Activated CD8-positive, alpha-beta memory T cell treated with anti-CD3 and anti-CD28 coated beads, Interleukin-2, amount 50 U/mL, for 1 hour (primary cell): ENCODE data around the gene RSKR.
A peak's percentile ranks its signal among the peaks of the same experiment; 100 is the strongest.
"Not testable (repeated sequence)": the region's sequence is repeated elsewhere in the genome, so short reads cannot be mapped to it uniquely, and the experiment has no call there.

ENCODE experiments used
- DNase-seq: peaks from one replicate; pipeline ENCODE4 v3.0.0-alpha.2; 2020; ENCODE audit errors: extremely low read depth

The RSKR gene

GRCh38 chr17:28623696-28624095, 9.7 kb upstream of the RSKR start:
- DNase-seq = no peak

GRCh38 chr17:28622186-28622585, 8.2 kb upstream of the RSKR start:
- DNase-seq = no peak

- no peak for DNase-seq
Observed at GRCh38 chr17:28620010-28620409, 6.0 kb upstream of the RSKR start.

GRCh38 chr17:28618464-28618863, 4.5 kb upstream of the RSKR start:
- DNase-seq = no peak

- no peak for DNase-seq
Observed at GRCh38 chr17:28616281-28616680, 2.3 kb upstream of the RSKR start.

DNA sequence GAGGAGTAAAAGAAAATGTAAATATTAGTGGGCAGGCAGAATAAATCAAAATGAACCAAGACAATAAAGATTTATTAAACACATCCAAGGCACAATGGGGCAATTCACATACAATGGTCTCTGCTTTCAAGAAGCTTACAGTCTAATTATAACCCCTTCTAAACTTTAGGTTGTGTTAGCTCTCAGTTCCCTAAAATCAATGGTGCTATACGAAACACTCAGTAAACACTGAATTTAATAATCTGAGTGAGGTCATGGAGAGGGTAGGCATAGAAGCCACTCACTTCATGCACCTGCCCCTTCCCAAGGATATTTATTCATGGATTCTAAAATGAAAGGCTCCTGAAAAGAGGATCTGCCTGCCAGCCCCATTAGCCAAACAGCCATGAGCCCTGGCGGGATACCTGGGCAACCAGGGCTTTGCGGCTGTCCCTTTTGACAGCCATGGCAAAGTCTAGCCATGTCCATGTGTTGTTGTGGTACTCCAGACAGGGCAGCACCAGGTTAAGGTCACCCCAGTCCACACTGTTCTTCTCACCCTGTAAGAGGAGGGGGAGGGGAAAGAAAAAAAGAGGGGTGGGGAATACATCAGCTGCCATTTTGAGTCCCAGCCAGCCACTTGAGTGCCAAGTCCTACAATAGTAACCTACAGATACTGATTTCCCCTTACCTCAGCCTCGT, 1.4 kb upstream of the RSKR start:
- no peak for DNase-seq

GRCh38 chr17:28612936-28613872, 781 bp downstream of the RSKR start:
- DNase-seq = no peak

- no peak for DNase-seq
Observed at GRCh38 chr17:28612531-28612930, 1.5 kb downstream of the RSKR start.

- DNase-seq = no peak
Observed at GRCh38 chr17:28610376-28610775, 3.6 kb downstream of the RSKR start.

GRCh38 chr17:28604031-28604430, 10.0 kb downstream of the RSKR start:
- not testable (repeated sequence) for DNase-seq

- peak; percentile 46 for DNase-seq
Observed at GRCh38 chr17:28599311-28600184, 14.4 kb downstream of the RSKR start.

DNA sequence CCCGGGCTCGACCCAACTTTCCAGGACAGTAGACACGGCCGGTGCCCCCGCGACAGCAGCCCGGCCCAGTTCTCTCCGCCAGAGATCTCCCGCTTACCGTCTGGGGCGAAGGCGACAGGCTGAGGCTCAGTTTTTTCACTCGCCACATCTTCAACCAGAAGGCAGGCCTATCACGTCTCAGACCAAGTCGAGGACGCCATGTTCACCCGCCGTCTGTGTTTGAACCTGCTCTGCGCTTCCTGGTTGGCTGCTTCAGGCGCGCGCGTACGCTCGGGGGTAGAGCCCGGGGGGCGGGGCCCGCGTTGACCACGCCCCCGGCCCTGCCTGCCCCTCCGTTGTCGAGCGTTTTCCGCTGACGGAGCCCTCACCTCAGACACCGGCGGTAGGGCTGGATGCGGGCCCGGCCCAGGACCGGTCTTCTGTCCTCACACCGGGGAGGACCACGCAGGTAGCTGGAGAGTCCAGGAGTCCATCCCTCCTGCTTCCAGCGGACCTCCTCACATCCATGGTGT, 15.1 kb downstream of the RSKR start, which contains the start of gene SPAG5:
Gene SPAG5 (minus strand): TSS at position 227 of the 512 bp plus-strand sequence. CDS start 79 bp downstream, at position 148.
- DNase-seq = peak; percentile 82

DNA sequence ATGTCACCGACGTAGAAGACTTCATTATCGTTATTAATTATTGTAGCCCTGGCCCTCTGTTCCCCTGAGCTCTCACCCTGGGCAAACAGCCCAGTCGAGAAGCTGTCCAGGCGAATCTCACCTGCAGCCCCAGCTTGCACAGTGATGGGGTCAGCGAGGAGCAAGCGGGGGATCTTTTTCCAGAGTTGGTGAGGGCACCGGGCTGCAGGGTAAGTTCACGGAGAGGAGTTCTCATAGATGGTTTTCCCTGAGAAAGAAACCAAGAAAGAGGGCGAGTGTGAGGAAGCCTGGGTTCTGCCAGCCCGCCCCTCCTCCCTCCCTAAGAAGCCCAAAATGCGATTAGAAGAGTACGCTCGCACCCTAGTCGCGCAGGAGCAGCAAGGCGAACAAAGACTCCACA, 15.6 kb downstream of the RSKR start:
- no peak for DNase-seq

GRCh38 chr17:28597606-28598383, 16.2 kb downstream of the RSKR start:
- DNase-seq = no peak

DNA sequence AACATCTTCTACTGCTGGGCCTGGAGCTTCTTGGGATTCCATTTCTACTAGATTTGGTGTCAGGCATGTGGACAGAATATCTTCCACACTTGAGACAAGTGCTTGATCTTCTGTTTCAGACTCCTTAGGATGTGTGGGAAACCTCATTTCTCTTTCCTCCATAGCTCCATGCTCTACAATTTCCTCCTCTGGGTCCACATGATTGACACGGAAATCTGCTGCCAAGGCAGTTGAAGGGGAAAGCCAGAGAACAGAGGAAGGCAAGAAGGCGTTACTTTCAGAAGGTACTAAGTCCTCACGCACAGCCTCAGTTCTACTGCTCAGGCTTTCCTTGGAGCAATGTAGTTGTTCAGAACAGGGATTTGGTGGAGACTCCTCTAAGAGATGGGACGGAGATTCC, 21.7 kb downstream of the RSKR start:
- DNase-seq = no peak

GRCh38 chr17:28585851-28586250, 28.1 kb downstream of the RSKR start:
- DNase-seq = no peak

DNA sequence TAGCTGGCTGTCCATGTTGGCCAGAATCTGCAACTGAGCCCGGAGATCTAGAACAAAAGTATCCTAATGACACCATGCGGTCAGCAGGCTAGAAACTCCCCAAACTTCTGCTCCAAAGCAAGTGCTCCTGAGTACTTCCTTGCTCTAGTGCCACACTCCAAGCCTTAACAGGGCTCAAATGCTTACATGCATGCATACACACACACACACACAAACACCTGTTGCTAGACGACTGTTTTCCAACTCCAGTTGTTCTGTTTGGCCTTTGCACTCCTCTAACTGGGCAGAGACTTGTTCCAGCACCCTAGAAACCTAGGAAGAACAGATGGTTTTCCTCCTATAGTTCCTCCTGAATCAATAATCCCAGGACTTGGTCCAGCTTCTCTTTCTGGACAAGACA, 29.6 kb downstream of the RSKR start:
- no peak for DNase-seq

GRCh38 chr17:28582513-28582912, 31.5 kb downstream of the RSKR start:
- DNase-seq = no peak

GRCh38 chr17:28580959-28581358, 33.0 kb downstream of the RSKR start:
- no peak for DNase-seq

DNA sequence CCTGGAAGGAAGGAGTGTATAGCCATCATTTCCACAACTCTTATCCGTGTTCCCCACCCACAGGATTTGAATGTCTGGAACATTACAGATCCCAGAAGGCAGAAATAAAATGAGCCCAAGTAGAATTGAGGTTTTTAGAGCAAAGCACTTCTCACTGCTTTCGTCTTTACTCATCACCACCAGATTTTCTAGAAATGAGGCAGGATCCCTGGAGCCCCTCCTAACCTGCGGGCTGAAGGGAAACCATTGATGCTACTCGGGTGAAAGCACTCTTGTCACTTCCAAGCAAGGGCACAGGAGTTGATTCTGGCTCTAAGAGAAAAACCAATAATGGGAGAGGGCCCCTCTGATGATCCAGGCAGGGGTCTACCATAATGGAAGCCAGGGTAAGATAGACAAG, 34.5 kb downstream of the RSKR start:
- no peak for DNase-seq
